Measurements from ENCODE around the gene SOX15.

Gene SOX15

GRCh38 chr17:7557775-7558543 lies 31.9 kb downstream of the SOX15 start (continued):
- TF ChIP-seq YY2 (tag by site-specific recombination; IDR thresholded peaks at IDR 0.05) (no peak), ZNF335 (tag by site-specific recombination; conservative IDR thresholded peaks at IDR 0.05) (no peak), ZNF266 (tag by site-specific recombination; IDR thresholded peaks at IDR 0.05; ENCODE audit: low read depth) (no peak), TCF7L2 (IDR thresholded peaks at IDR 0.05; ENCODE audit: borderline replicate concordance, low read depth, low read length) (no peak), REPIN1 (tag by site-specific recombination; IDR thresholded peaks at IDR 0.05; ENCODE audit: low read depth) (no peak), KLF17 (tag by site-specific recombination; IDR thresholded peaks at IDR 0.05) (no peak; the same call in 1 of the 2 replicates), ZFP37 (tag by site-specific recombination; IDR thresholded peaks at IDR 0.05) (no peak), ZBTB44 (tag by site-specific recombination; IDR thresholded peaks at IDR 0.05) (no peak), ZNF670 (tag by site-specific recombination; IDR thresholded peaks at IDR 0.05; ENCODE audit: low read depth) (no peak), ZNF341 (tag by site-specific recombination; IDR thresholded peaks at IDR 0.05; ENCODE audit: low read depth) (peak; percentile 68), INSM2 (tag by site-specific recombination; IDR thresholded peaks at IDR 0.05) (no peak), GLI4 (tag by site-specific recombination; IDR thresholded peaks at IDR 0.05) (no peak), HOXC10 (CRISPR knock-in tag; IDR thresholded peaks at IDR 0.05) (no peak), ZNF747 (tag by site-specific recombination; IDR thresholded peaks at IDR 0.05) (no peak), ZNF48 (tag by site-specific recombination; IDR thresholded peaks at IDR 0.05) (no peak), ZBTB1 (tag by site-specific recombination; IDR thresholded peaks at IDR 0.05) (no peak), RBAK (tag by site-specific recombination; IDR thresholded peaks at IDR 0.05) (no peak), ZBTB21 (tag by site-specific recombination; IDR thresholded peaks at IDR 0.05) (no peak), ZNF623 (tag by site-specific recombination; IDR thresholded peaks at IDR 0.05) (no peak), OSR2 (tag by site-specific recombination; IDR thresholded peaks at IDR 0.05) (no peak), ZNF2 (tag by site-specific recombination; IDR thresholded peaks at IDR 0.05) (no peak), ZNF529 (tag by site-specific recombination; IDR thresholded peaks at IDR 0.05; ENCODE audit: insufficient replicate concordance) (no peak), ZNF510 (tag by site-specific recombination; IDR thresholded peaks at IDR 0.05; ENCODE audit: insufficient replicate concordance) (no peak), ZNF26 (tag by site-specific recombination; IDR thresholded peaks at IDR 0.05) (no peak), ZNF19 (tag by site-specific recombination; IDR thresholded peaks at IDR 0.05; ENCODE audit: low read depth) (no peak), ZXDB (tag by site-specific recombination; IDR thresholded peaks at IDR 0.05) (no peak), PRDM6 (tag by site-specific recombination; IDR thresholded peaks at IDR 0.05) (no peak), KLF7 (tag by site-specific recombination; IDR thresholded peaks at IDR 0.05; ENCODE audit: borderline replicate concordance) (no peak), ZNF571 (tag by site-specific recombination; IDR thresholded peaks at IDR 0.05) (no peak), ZNF843 (tag by site-specific recombination; IDR thresholded peaks at IDR 0.05) (no peak), ATF2 (tag by site-specific recombination; IDR thresholded peaks at IDR 0.05; ENCODE audit: low read depth) (no peak), ZNF610 (tag by site-specific recombination; IDR thresholded peaks at IDR 0.05; ENCODE audit: borderline replicate concordance) (peak; percentile 47; the same call in 1 of the 2 replicates), BCL11B (tag by site-specific recombination; IDR thresholded peaks at IDR 0.05; ENCODE audit: low read depth) (no peak)
